ENCODE measurements around the gene XPR1. TPM values are rescaled to one million over a fixed set of nuclear protein-coding genes. Genes with fewer than 3 reads are reported as not detected.

The XPR1 gene
- total RNA-seq, 1 donor from 2014 or later: 12.0 TPM

GRCh38 chr1:180919183-180919700 is 287.4 kb downstream of the XPR1 start:
- Histone ChIP-seq H3K9me3 (no peaks in the 10 kb centered on the region), H3K27ac (no peak overlapping the region), H3K4me3 (no peak overlapping the region), H3K4me1 (peaks cover 16% of the 10 kb centered on the region), H3K36me3 (peaks cover 0 to 23% of the 10 kb centered on the region in 2 donors), H3K27me3 (no peaks in the 10 kb centered on the region)
- DNase-seq (ENCODE audit: extremely low spot score in 2 of 2): no peak
- intact Hi-C loops (cut with DNase I): no loop called here
- TF ChIP-seq POLR2A (IDR thresholded peaks at IDR 0.05) (no peak), CTCF (IDR thresholded peaks at IDR 0.05) (no peak), POLR2AphosphoS5 (IDR thresholded peaks at IDR 0.05; ENCODE audit: insufficient read depth in 1 of 2, low read depth in 1 of 2) (no peak)

- Histone ChIP-seq H3K9me3 (no peaks in the 10 kb centered on the region), H3K27me3 (no peaks in the 10 kb centered on the region), H3K36me3 (peaks cover 0 to 23% of the 10 kb centered on the region in 2 donors), H3K4me3 (no peak overlapping the region), H3K4me1 (peaks cover 13% of the 10 kb centered on the region), H3K27ac (no peak overlapping the region)
- no peak for DNase-seq (ENCODE audit: extremely low spot score in 2 of 2)
- intact Hi-C loops (cut with DNase I): no loop called here
- TF ChIP-seq CTCF (IDR thresholded peaks at IDR 0.05) (no peak), POLR2A (IDR thresholded peaks at IDR 0.05) (no peak), POLR2AphosphoS5 (IDR thresholded peaks at IDR 0.05; ENCODE audit: insufficient read depth in 1 of 2, low read depth in 1 of 2) (no peak)
These were observed 288.4 kb downstream of the XPR1 start for GRCh38 chr1:180920193-180920592.

GRCh38 chr1:180920702-180921101 is 288.9 kb downstream of the XPR1 start:
- H3K4me3 ChIP-seq: no peak overlapping the region

GRCh38 chr1:180921386-180921785 is 289.6 kb downstream of the XPR1 start:
- no peak for DNase-seq (ENCODE audit: extremely low spot score in 2 of 2)
- peaks cover 0 to 22% of the 10 kb centered on the region in 2 donors for H3K36me3 ChIP-seq
- no peaks in the 10 kb centered on the region for H3K27me3 ChIP-seq
- H3K27ac ChIP-seq: no peak overlapping the region
- TF ChIP-seq POLR2AphosphoS5 (IDR thresholded peaks at IDR 0.05; ENCODE audit: insufficient read depth in 1 of 2, low read depth in 1 of 2) (no peak), CTCF (IDR thresholded peaks at IDR 0.05) (no peak), POLR2A (IDR thresholded peaks at IDR 0.05) (no peak)
- no peaks in the 10 kb centered on the region for H3K9me3 ChIP-seq
- peaks cover 24% of the 10 kb centered on the region for H3K4me1 ChIP-seq
- intact Hi-C loops (cut with DNase I): no loop called here
- no peak overlapping the region for H3K4me3 ChIP-seq

More at GRCh38 chr1:180920702-180921101, 288.9 kb downstream of the XPR1 start:
- Histone ChIP-seq H3K9me3 (no peaks in the 10 kb centered on the region), H3K36me3 (peaks cover 0 to 23% of the 10 kb centered on the region in 2 donors), H3K4me1 (peaks cover 17% of the 10 kb centered on the region), H3K27me3 (no peaks in the 10 kb centered on the region), H3K27ac (no peak overlapping the region)
- no peak for DNase-seq (ENCODE audit: extremely low spot score in 2 of 2)
- intact Hi-C loops (cut with DNase I): no loop called here
- TF ChIP-seq POLR2A (IDR thresholded peaks at IDR 0.05): no peak
- TF ChIP-seq POLR2AphosphoS5 (IDR thresholded peaks at IDR 0.05; ENCODE audit: insufficient read depth in 1 of 2, low read depth in 1 of 2): no peak
- TF ChIP-seq CTCF (IDR thresholded peaks at IDR 0.05): no peak

- TF ChIP-seq POLR2AphosphoS5 (IDR thresholded peaks at IDR 0.05; ENCODE audit: insufficient read depth in 1 of 2, low read depth in 1 of 2): no peak
- TF ChIP-seq CTCF (IDR thresholded peaks at IDR 0.05): no peak
- no peak for TF ChIP-seq POLR2A (IDR thresholded peaks at IDR 0.05)
- Histone ChIP-seq H3K4me3 (no peak overlapping the region), H3K36me3 (peaks cover 0 to 15% of the 10 kb centered on the region in 2 donors), H3K27ac (no peak overlapping the region), H3K27me3 (no peaks in the 10 kb centered on the region), H3K9me3 (no peaks in the 10 kb centered on the region), H3K4me1 (peaks cover 31% of the 10 kb centered on the region)
- DNase-seq (ENCODE audit: extremely low spot score in 2 of 2): no peak
- intact Hi-C loops (cut with DNase I): no loop called here
These were observed 290.2 kb downstream of the XPR1 start for GRCh38 chr1:180921891-180922630.
